Activated T-cell treated with anti-CD3 and anti-CD28 coated beads, Interleukin-2, amount 50 U/mL, for 72 hours (primary cell): ENCODE measurements around the gene TMEM255B. TPM values are rescaled to one million over a fixed set of nuclear protein-coding genes. Genes with fewer than 3 reads are reported as not detected.
"Not testable (repeated sequence)": the region's sequence is repeated elsewhere in the genome, so short reads cannot be mapped to it uniquely, and the experiment has no call there.

Experiments used
- ATAC-seq, 2 donors: fragments of 150-1000 bp; cut with Tn5 transposase; replicated peaks in 1 of 2; 2 replicates each; pipeline ENCODE4 v1.10.0; 2021; ENCODE audit warnings: moderate library complexity in 2 of 2, mild to moderate bottlenecking in 1 of 2
- DNase-seq, 2 donors: peaks; one replicate each; pipeline ENCODE4 v3.0.0; 2021 to 2022; ENCODE audit warnings: mixed read lengths in 1 of 2
- H3K27ac Mint-ChIP-seq: one replicate; pipeline ENCODE4 v1.8.0; 2022; ENCODE audit warnings: mild to moderate bottlenecking, moderate library complexity, mixed read lengths
- H3K27me3 Mint-ChIP-seq: one replicate; pipeline ENCODE4 v1.8.0; 2022; ENCODE audit warnings: low read depth, mixed read lengths
- H3K36me3 Mint-ChIP-seq, 2 donors: one replicate each; pipeline ENCODE4 v1.8.0; 2022; ENCODE audit warnings: mixed read lengths in 2 of 2, mild to moderate bottlenecking in 1 of 2; ENCODE audit not compliant: insufficient read depth in 2 of 2
- H3K4me1 Mint-ChIP-seq: one replicate; pipeline ENCODE4 v1.8.0; 2022; ENCODE audit warnings: low read depth, mixed read lengths
- H3K4me3 Mint-ChIP-seq, 2 donors: one replicate each; pipeline ENCODE4 v1.8.0; 2022; ENCODE audit warnings: mild to moderate bottlenecking in 2 of 2, mixed read lengths in 2 of 2, moderate library complexity in 2 of 2
- H3K9me3 Mint-ChIP-seq, 2 donors: one replicate each; pipeline ENCODE4 v1.8.0; 2022; ENCODE audit warnings: mixed read lengths in 2 of 2
- total RNA-seq, 2 donors: library from RNA; stranded (reverse); gene quantifications; one replicate each; pipeline ENCODE4 v1.2.3, GENCODE V29; 2022

The TMEM255B gene
- total RNA-seq, 2 donors from 2014 or later: 1.2 TPM

DNA sequence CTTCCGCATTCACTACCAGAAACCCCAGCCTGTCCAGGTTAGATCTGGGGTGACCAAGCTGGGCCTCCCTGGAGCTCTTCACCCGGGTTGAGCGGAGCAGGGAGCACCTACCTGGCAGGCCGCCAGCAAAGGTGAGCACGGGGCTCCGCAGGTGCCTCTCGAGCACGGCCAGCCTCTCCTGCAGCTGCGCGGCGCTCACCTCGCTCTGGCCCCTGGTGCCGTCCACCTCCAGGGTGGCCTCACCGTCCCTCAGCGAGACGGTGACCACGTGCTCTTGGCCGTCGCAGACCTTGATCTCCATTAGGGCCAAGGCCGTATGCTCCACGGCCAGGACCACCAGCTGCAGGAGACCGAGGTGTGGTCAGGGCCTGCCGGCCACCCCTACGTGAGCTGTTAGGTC, 62.8 kb downstream of the TMEM255B start:
- peaks cover 8% of the 10 kb centered on the region for H3K4me1 Mint-ChIP-seq
- H3K27ac Mint-ChIP-seq: no peak overlapping the region
- no peaks in the 10 kb centered on the region for H3K36me3 Mint-ChIP-seq
- no peak for DNase-seq
- no peak for ATAC-seq
- no peaks in the 10 kb centered on the region for H3K9me3 Mint-ChIP-seq
- H3K4me3 Mint-ChIP-seq: no peak overlapping the region
- no peaks in the 10 kb centered on the region for H3K27me3 Mint-ChIP-seq

DNA sequence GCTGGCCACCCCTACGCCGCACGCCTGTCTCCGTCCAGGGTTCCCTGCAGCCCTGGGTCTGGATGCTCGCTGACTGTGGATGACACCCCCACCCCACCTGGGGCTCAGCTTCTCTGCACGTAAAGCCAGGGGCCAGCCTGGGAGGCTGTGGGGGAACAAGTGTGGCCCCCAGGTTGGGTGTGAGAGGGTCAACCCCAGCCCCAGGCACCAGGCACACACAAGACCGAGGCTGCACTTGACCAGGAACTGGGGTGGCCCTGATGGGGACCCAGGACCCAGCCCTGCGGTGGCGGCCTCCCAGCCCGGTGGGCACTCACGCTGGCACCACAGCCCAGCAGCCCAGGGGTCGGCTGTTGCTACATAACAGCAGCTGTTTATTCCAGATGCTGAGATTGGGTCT, 63.2 kb downstream of the TMEM255B start:
- no peak overlapping the region for H3K27ac Mint-ChIP-seq
- no peaks in the 10 kb centered on the region for H3K27me3 Mint-ChIP-seq
- DNase-seq (no peak), ATAC-seq (no peak)
- peaks cover 5% of the 10 kb centered on the region for H3K4me1 Mint-ChIP-seq
- no peak overlapping the region for H3K4me3 Mint-ChIP-seq
- H3K36me3 Mint-ChIP-seq: no peaks in the 10 kb centered on the region
- no peaks in the 10 kb centered on the region for H3K9me3 Mint-ChIP-seq

DNA sequence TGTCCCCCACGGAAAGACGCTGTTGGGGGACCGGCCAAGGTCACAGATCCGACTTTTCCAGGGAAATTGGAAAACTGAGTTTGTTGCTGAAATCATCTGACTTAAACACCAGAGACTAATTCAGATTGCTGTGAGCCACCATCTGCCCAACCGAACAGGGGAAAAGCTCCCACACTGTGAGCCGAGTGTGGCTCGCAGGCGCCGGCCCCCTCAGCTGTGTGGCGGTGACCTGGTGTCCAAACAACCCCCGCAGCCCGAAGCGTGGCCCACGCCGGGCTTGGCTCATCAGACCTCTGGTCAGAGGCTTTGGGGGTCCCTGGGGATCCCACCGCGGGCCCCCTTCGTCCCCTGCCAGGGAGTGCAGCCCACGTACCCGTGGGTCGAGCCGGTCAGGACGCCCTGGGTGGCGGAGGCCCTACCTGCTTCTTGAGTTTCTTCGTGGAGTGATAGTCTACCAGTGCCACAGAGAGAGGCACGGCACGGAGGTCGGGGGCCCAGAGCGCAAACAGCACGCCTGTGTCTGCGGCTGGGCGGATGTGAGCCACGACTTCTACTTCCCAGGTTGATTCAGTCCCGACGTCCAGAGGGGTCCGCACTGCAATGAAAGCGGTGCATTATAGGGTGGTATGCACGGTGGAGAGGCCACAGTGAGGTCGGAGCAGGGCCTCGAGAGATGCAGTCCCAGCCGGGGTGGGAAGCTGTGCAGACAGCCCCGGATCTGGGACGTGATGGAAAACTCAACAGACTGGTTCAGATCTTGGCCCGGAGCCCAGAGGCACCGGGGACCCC, 64.1 kb downstream of the TMEM255B start:
- ATAC-seq (no peak), DNase-seq (no peak)
- H3K4me1 Mint-ChIP-seq: no peaks in the 10 kb centered on the region
- no peaks in the 10 kb centered on the region for H3K27me3 Mint-ChIP-seq
- H3K9me3 Mint-ChIP-seq: no peaks in the 10 kb centered on the region
- no peak overlapping the region for H3K4me3 Mint-ChIP-seq
- no peak overlapping the region for H3K27ac Mint-ChIP-seq
- no peaks in the 10 kb centered on the region for H3K36me3 Mint-ChIP-seq

DNA sequence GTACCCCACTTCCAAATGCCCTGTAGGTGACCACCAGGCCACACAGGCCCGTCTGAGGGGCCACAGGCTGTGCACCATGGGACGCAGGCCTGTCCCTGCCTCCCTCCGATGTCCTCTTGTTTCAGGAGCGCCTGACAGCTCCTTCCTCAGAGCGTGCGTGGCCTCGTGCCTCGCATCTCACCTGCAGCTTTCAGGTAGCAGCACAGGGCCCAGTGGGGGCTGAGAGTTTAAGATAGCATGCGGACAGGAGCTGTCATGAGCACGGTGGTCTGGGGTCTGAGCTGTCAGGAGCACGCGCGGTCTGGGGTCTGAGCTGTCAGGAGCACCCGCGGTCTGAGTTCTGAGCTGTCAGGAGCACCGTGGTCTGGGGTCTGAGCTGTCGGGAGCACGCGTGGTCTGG, 64.7 kb downstream of the TMEM255B start:
- no peak for DNase-seq
- H3K27ac Mint-ChIP-seq: no peak overlapping the region
- H3K27me3 Mint-ChIP-seq: no peaks in the 10 kb centered on the region
- no peaks in the 10 kb centered on the region for H3K4me1 Mint-ChIP-seq
- H3K9me3 Mint-ChIP-seq: no peaks in the 10 kb centered on the region
- H3K4me3 Mint-ChIP-seq: no peak overlapping the region
- no peaks in the 10 kb centered on the region for H3K36me3 Mint-ChIP-seq
- ATAC-seq: no peak

DNA sequence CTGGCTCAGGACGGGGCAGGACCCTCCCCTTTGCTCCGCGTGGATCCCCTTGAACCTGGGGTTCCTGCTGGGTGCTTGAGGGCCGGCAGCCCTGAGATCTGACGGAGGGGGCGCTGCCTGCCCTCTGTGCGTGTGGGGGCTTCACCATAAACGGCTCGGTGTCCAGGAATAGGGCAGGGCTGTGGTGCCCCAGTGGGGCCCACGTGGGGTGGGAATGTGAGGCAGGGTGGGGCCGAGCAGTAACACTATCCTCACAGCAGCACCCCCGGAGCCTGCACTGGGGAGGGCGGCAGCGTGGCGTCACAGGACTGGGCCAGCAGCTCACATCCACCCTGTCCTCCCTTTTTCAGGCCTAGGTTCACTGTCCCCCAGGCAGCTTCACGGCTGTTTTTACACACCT, 66.8 kb downstream of the TMEM255B start:
- no peaks in the 10 kb centered on the region for H3K9me3 Mint-ChIP-seq
- no peak for DNase-seq
- no peaks in the 10 kb centered on the region for H3K27me3 Mint-ChIP-seq
- H3K4me1 Mint-ChIP-seq: no peaks in the 10 kb centered on the region
- no peak overlapping the region for H3K4me3 Mint-ChIP-seq
- no peak for ATAC-seq
- H3K36me3 Mint-ChIP-seq: no peaks in the 10 kb centered on the region
- no peak overlapping the region for H3K27ac Mint-ChIP-seq

DNA sequence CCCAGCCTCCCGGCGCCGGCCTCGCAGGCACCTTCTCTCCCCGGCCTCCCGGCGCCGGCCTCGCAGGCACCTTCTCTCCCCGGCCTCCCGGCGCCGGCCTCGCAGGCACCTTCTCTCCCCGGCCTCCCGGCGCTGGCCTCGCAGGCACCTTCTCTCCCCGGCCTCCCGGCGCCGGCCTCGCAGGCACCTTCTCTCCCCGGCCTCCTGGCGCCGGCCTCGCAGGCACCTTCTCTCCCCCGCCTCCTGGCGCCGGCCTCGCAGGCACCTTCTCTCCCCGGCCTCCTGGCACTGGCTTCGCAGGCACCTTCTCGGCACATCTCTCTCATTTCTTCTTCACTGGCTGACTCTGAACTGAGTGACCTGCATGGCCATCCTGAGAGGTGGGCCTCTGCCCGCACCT, 67.4 kb downstream of the TMEM255B start:
- H3K27ac Mint-ChIP-seq, H3K4me1 Mint-ChIP-seq, H3K36me3 Mint-ChIP-seq, H3K4me3 Mint-ChIP-seq, DNase-seq, ATAC-seq, H3K27me3 Mint-ChIP-seq, H3K9me3 Mint-ChIP-seq: not testable (repeated sequence)

DNA sequence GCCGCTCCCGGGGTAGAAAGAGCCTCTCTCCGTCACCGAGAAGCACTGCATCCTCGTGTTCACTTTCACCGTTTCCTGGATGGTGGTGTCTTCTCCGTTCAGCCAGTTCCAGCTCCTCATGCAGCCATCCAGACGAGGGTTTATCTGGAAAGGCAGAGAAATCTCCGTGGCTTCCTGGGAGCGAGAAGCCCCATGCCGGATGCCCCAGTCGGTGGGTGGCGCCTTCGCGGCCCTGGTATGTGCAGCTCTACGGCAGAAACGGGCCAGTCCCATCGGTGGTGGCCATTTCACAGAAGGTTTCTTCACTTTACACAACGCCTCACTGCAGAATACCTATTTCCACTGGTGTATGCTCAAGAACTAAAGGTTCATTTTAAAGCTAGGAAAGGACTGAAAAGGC, 68.0 kb downstream of the TMEM255B start:
- no peaks in the 10 kb centered on the region for H3K27me3 Mint-ChIP-seq
- no peak for ATAC-seq

DNA sequence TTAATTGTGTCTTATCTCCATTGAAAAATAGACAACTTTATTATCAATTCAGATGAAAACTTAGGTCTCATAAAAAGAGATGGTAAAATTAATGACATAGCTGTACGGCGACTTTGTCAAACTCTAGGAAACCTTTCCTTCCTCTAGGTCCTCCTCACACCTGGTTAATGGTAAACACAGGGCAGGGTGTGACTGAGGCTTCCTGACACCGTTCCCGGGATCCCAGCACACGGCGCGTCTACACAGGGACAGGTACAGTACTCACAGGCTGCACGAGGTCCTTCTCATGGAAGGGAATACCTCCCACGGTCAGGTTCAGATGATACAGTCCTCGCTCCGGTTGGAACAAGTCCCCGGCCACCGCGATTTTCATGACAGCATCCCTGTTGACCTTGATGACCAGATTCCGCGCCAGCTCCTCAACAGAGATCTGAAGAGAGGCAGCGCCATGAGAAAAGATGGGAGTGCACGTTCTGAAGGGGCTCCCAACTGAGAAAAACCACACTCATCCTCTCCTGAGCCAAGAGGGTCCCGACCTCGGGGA, 69.3 kb downstream of the TMEM255B start:
- Mint-ChIP-seq H3K27me3 (no peaks in the 10 kb centered on the region), H3K4me1 (no peaks in the 10 kb centered on the region), H3K27ac (no peak overlapping the region), H3K4me3 (no peak overlapping the region), H3K9me3 (no peaks in the 10 kb centered on the region), H3K36me3 (no peaks in the 10 kb centered on the region)
- ATAC-seq (no peak), DNase-seq (no peak)

More for the DNA sequence above, 68.0 kb downstream of the TMEM255B start:
- Mint-ChIP-seq H3K4me3 (no peak overlapping the region), H3K36me3 (no peaks in the 10 kb centered on the region), H3K9me3 (no peaks in the 10 kb centered on the region), H3K4me1 (no peaks in the 10 kb centered on the region), H3K27ac (no peak overlapping the region)
- no peak for DNase-seq

DNA sequence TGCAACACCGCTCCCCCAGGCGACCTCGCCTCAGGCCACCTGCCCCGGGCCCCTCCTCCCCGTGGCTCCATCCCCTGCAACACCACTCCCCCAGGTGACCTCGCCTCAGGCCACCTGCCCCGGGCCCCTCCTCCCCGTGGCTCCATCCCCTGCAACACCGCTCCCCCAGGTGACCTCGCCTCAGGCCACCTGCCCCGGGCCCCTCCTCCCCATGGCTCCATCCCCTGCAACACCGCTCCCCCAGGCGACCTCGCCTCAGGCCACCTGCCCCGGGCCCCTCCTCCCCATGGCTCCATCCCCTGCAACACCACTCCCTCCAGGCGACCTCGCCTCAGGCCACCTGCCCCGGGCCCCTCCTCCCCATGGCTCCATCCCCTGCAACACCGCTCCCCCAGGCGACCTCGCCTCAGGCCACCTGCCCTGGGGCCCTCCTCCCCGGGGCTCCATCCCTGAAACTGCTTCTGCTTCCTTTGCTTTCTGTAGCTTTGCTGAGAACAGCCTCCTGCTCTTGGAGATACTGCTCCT, 71.5 kb downstream of the TMEM255B start:
- H3K9me3 Mint-ChIP-seq, H3K4me1 Mint-ChIP-seq, H3K36me3 Mint-ChIP-seq, H3K27me3 Mint-ChIP-seq, ATAC-seq, DNase-seq, H3K27ac Mint-ChIP-seq, H3K4me3 Mint-ChIP-seq: not testable (repeated sequence)

DNA sequence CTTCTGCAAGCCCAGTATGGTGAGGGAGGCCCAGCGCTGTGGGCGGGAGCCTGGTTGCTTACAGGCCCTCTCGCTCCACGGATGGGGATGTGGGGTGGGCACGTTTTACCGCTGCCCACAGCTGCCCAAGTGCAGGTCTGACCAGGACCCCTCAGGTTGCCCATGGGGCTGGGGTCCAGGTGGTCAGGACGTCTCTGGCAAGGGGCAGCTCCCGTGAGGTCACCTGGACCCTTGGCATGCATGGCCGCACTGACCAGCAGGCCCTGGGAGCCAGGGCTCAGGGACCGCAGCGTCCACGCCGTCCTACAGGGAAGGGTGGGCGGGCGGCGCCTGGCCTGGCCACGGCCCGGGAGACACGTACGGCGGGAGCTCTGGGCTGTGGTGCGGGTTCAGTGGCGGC, 72.0 kb downstream of the TMEM255B start:
- H3K4me1 Mint-ChIP-seq: no peaks in the 10 kb centered on the region
- H3K4me3 Mint-ChIP-seq: no peak overlapping the region
- H3K9me3 Mint-ChIP-seq: no peaks in the 10 kb centered on the region
- ATAC-seq (no peak), DNase-seq (no peak)
- H3K36me3 Mint-ChIP-seq: no peaks in the 10 kb centered on the region
- no peak overlapping the region for H3K27ac Mint-ChIP-seq
- H3K27me3 Mint-ChIP-seq: no peaks in the 10 kb centered on the region

DNA sequence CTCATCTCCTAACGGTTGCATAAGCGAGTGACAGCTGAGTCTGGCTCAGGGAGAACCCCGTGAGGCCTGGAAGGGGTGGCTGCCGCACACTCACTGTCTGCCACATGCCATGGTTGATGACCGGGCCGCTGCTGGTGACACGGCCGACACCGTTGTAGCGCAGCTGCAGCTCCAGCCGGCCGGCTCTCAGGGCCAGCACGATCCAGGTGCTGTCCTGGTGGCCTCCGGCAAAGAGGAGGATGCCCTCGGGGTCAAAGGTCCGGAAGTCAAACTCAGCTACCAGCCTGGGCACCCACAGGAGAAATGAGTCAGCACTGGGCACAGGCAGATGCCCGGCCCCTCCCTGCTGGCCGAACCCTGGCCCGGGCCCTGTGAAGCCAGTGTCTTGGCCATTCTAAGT, 73.2 kb downstream of the TMEM255B start:
- Mint-ChIP-seq H3K4me1 (peaks cover 5% of the 10 kb centered on the region), H3K9me3 (no peaks in the 10 kb centered on the region), H3K27me3 (no peaks in the 10 kb centered on the region), H3K4me3 (no peak overlapping the region), H3K27ac (no peak overlapping the region), H3K36me3 (no peaks in the 10 kb centered on the region)
- ATAC-seq (no peak), DNase-seq (no peak)

DNA sequence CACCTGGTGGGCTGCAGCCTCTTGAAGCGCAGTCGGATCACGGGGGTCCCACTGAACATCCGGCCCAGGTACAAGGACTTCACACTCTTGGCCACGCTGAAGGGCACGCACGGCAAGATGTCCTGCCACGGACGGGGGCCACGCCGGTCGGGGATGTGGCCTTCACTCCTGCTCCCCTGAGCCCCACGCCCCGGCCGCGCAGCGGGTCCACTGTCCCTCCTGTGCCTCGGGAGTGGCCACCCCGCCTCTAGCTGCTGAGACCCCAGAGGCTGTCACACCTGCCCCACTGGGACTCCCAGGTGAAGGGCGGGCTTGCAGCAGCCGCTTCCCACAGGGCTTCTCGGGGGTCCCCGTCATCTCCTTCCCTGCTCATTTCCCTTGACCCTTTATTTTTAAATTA, 73.6 kb downstream of the TMEM255B start:
- Mint-ChIP-seq H3K27ac (no peak overlapping the region), H3K27me3 (no peaks in the 10 kb centered on the region), H3K4me3 (no peak overlapping the region), H3K36me3 (no peaks in the 10 kb centered on the region), H3K4me1 (peaks cover 9% of the 10 kb centered on the region), H3K9me3 (no peaks in the 10 kb centered on the region)
- ATAC-seq (no peak), DNase-seq (no peak)

DNA sequence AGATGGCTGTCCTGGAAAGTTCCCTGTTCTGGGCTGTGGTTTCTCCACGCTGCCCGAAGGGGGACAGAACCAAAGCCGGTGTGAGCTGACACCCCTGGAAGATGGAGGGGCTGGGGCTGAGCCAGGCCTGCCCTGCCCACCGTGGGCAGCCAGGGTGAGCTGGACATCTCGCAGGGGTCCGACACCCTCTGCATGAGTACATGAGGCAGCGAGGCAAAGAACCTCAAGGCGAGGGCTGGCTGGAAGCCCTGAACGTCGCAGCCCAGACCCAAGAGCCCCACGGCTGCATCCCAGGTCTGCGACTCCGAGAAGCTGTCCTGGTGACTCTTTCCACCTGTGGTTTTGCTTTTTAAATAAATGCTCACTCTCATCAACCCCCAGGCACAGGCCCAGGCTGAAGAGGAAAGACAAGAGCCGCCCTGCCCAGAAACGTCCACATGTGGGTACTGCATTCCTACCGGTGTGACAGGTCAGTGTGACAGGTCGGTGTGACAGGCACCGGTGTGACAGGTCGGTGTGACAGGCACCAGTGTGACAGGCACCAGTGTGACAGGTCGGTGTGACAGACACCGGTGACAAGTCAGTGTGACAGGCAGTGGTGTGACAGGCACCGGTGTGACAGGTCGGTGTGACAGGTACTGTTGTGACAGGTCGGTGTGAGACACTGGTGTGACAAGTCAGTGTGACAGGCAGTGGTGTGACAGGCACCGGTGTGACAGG, 74.2 kb downstream of the TMEM255B start:
- ATAC-seq (no peak), DNase-seq (no peak)
- H3K4me1 Mint-ChIP-seq: peaks cover 11% of the 10 kb centered on the region
- H3K36me3 Mint-ChIP-seq: no peaks in the 10 kb centered on the region
- H3K4me3 Mint-ChIP-seq: no peak overlapping the region
- no peak overlapping the region for H3K27ac Mint-ChIP-seq
- H3K27me3 Mint-ChIP-seq: no peaks in the 10 kb centered on the region
- H3K9me3 Mint-ChIP-seq: no peaks in the 10 kb centered on the region
